ENCODE results near the gene DARS1. TPM values are rescaled to one million over a fixed set of nuclear protein-coding genes. Genes with fewer than 3 reads are reported as not detected.

Gene DARS1
- total and polyA plus RNA-seq, 2 of the 13 experiments (the other 11 are each of a cell fraction or from before 2014, with no cell fraction given), result 149 to 230 TPM

DNA sequence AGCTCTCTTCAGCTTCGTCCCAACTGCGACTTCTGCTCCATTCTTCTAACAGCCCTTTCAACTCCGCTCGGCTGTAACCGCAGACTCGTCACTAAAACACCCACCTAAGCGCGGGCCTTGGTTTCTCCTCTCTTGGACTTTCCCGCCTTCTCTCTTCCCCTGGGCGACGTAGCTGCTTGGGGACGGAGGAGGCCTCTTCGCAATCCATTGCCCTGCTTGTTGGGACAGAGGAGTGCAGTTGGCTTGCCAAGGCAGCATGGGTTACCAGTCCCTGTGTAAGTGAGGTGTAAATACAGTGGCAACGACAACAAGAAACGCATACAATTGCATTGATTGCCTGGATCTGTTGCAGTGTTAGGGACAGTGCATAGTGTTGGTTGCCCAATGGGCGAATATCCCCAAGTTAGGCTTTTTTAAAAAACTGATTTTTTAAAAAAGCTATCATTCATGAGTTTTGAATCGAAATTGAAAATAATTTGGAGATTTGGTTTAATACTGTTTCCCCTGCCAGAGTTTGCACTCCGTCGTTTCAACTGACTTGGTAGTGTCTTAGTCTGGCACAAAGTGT is 484 bp upstream of the DARS1 start (continued):
- no peak for TF ChIP-seq ZNF570 (CRISPR knock-in tag; IDR thresholded peaks at IDR 0.05; ENCODE audit: borderline replicate concordance)
- TF ChIP-seq CHCHD3 (CRISPR knock-in tag; IDR thresholded peaks at IDR 0.05), result no peak
- 0 out of 2 replicates have a peak, but pooled peaks have one; percentile 4 for TF ChIP-seq KLF11 (CRISPR knock-in tag; IDR thresholded peaks at IDR 0.05)
- TF ChIP-seq FOXA3 (CRISPR knock-in tag; IDR thresholded peaks at IDR 0.05), result no peak
- TF ChIP-seq ZEB1 (IDR thresholded peaks at IDR 0.05; ENCODE audit: insufficient replicate concordance, low read depth), result peak; percentile 14
- no peak for TF ChIP-seq AKAP8 (CRISPR knock-in tag; IDR thresholded peaks at IDR 0.05)
- peak; percentile 94; the same call in 1 of the 2 replicates for TF ChIP-seq REL (CRISPR knock-in tag; conservative IDR thresholded peaks at IDR 0.05)
- TF ChIP-seq, protein P1, sequence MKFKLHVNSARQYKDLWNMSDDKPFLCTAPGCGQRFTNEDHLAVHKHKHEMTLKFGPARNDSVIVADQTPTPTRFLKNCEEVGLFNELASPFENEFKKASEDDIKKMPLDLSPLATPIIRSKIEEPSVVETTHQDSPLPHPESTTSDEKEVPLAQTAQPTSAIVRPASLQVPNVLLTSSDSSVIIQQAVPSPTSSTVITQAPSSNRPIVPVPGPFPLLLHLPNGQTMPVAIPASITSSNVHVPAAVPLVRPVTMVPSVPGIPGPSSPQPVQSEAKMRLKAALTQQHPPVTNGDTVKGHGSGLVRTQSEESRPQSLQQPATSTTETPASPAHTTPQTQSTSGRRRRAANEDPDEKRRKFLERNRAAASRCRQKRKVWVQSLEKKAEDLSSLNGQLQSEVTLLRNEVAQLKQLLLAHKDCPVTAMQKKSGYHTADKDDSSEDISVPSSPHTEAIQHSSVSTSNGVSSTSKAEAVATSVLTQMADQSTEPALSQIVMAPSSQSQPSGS (CRISPR knock-in tag; IDR thresholded peaks at IDR 0.05), result no peak
- TF ChIP-seq PCBP2 (optimal IDR thresholded peaks at IDR 0.05; ENCODE audit: low read depth, low read length, poor library complexity, severe bottlenecking), result no peak
- TF ChIP-seq, protein P2, sequence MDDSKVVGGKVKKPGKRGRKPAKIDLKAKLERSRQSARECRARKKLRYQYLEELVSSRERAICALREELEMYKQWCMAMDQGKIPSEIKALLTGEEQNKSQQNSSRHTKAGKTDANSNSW (CRISPR knock-in tag; IDR thresholded peaks at IDR 0.05; ENCODE audit: borderline replicate concordance), result no peak
- TF ChIP-seq PAWR (CRISPR knock-in tag; IDR thresholded peaks at IDR 0.05; ENCODE audit: borderline replicate concordance), result no peak
- TF ChIP-seq CHD4 (IDR thresholded peaks at IDR 0.05; ENCODE audit: borderline replicate concordance, low read length), result no peak
- TF ChIP-seq, protein P3, sequence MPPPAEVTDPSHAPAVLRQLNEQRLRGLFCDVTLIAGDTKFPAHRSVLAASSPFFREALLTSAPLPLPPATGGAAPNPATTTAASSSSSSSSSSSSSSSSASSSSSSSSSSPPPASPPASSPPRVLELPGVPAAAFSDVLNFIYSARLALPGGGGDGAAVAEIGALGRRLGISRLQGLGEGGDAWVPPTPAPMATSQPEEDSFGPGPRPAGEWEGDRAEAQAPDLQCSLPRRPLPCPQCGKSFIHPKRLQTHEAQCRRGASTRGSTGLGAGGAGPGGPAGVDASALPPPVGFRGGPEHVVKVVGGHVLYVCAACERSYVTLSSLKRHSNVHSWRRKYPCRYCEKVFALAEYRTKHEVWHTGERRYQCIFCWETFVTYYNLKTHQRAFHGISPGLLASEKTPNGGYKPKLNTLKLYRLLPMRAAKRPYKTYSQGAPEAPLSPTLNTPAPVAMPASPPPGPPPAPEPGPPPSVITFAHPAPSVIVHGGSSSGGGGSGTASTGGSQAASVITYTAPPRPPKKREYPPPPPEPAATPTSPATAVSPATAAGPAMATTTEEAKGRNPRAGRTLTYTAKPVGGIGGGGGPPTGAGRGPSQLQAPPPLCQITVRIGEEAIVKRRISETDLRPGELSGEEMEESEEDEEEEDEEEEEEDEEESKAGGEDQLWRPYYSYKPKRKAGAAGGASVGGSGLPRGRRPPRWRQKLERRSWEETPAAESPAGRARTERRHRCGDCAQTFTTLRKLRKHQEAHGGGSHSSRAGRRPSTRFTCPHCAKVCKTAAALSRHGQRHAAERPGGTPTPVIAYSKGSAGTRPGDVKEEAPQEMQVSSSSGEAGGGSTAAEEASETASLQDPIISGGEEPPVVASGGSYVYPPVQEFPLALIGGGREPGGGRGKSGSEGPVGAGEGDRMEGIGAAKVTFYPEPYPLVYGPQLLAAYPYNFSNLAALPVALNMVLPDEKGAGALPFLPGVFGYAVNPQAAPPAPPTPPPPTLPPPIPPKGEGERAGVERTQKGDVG (CRISPR knock-in tag; IDR thresholded peaks at IDR 0.05; ENCODE audit: borderline replicate concordance), result peak; percentile 91; the same call in 1 of the 2 replicates
- no peak for TF ChIP-seq ZNF10 (CRISPR knock-in tag; IDR thresholded peaks at IDR 0.05; ENCODE audit: borderline replicate concordance, low read depth)
- TF ChIP-seq, protein P4, sequence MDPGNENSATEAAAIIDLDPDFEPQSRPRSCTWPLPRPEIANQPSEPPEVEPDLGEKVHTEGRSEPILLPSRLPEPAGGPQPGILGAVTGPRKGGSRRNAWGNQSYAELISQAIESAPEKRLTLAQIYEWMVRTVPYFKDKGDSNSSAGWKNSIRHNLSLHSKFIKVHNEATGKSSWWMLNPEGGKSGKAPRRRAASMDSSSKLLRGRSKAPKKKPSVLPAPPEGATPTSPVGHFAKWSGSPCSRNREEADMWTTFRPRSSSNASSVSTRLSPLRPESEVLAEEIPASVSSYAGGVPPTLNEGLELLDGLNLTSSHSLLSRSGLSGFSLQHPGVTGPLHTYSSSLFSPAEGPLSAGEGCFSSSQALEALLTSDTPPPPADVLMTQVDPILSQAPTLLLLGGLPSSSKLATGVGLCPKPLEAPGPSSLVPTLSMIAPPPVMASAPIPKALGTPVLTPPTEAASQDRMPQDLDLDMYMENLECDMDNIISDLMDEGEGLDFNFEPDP (CRISPR knock-in tag; conservative IDR thresholded peaks at IDR 0.05), result no peak
- no peak for TF ChIP-seq SRF (IDR thresholded peaks at IDR 0.05; ENCODE audit: low read depth, low read length)
- 0 out of 4 replicates have a peak, but pooled peaks of 1 of the 2 experiments have one; percentile 2 for TF ChIP-seq MAFK (conservative IDR thresholded peaks at IDR 0.05 in 1 of 2, IDR thresholded peaks at IDR 0.05 in 1 of 2; ENCODE audit: low read length in 2 of 2)
- TF ChIP-seq DMAP1 (CRISPR knock-in tag; IDR thresholded peaks at IDR 0.05), result no peak
- TF ChIP-seq HES4 (CRISPR knock-in tag; IDR thresholded peaks at IDR 0.05; ENCODE audit: borderline replicate concordance), result no peak
- TF ChIP-seq ZSCAN20 (CRISPR knock-in tag; IDR thresholded peaks at IDR 0.05; ENCODE audit: borderline replicate concordance), result no peak
- TF ChIP-seq ZNF775 (CRISPR knock-in tag; IDR thresholded peaks at IDR 0.05; ENCODE audit: borderline replicate concordance), result peak; percentile 6; the same call in 1 of the 2 replicates
- TF ChIP-seq ZNF605 (CRISPR knock-in tag; IDR thresholded peaks at IDR 0.05), result peak; percentile 11; the same call in 1 of the 2 replicates
- TF ChIP-seq, protein P5, sequence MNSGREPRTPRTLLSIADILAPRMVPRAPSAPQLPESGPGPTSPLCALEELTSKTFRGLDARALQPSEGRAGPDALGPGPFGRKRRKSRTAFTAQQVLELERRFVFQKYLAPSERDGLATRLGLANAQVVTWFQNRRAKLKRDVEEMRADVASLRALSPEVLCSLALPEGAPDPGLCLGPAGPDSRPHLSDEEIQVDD (CRISPR knock-in tag; IDR thresholded peaks at IDR 0.05; ENCODE audit: borderline replicate concordance), result peak; percentile 7; the same call in 1 of the 2 replicates
